ENCODE measurements around the gene MGMT.

Gene MGMT

GRCh38 chr10:129545261-129545660, 78.2 kb downstream of the MGMT start:
- no peak for DNase-seq

- DNase-seq, result no peak
Observed at GRCh38 chr10:129546106-129546505, 79.1 kb downstream of the MGMT start.

GRCh38 chr10:129547608-129548007, 80.6 kb downstream of the MGMT start:
- DNase-seq, result no peak

- no peak for DNase-seq
Observed at GRCh38 chr10:129548600-129548999, 81.6 kb downstream of the MGMT start.

- DNase-seq, result no peak
Observed at GRCh38 chr10:129550076-129550475, 83.0 kb downstream of the MGMT start.

GRCh38 chr10:129550658-129551057, 83.6 kb downstream of the MGMT start:
- DNase-seq, result no peak

- no peak for DNase-seq
Observed at GRCh38 chr10:129552119-129552518, 85.1 kb downstream of the MGMT start.

- no peak for DNase-seq
Observed at GRCh38 chr10:129553928-129554327, 86.9 kb downstream of the MGMT start.

GRCh38 chr10:129556316-129556715, 89.3 kb downstream of the MGMT start:
- DNase-seq, result no peak

GRCh38 chr10:129560361-129560760, 93.3 kb downstream of the MGMT start:
- DNase-seq, result no peak

GRCh38 chr10:129562487-129562886, 95.4 kb downstream of the MGMT start:
- DNase-seq, result no peak

- DNase-seq, result no peak
Observed at GRCh38 chr10:129564923-129565322, 97.9 kb downstream of the MGMT start.

GRCh38 chr10:129568583-129569344, 101.7 kb downstream of the MGMT start:
- DNase-seq, result peak; percentile 39

- DNase-seq, result no peak
Observed at GRCh38 chr10:129570185-129570584, 103.1 kb downstream of the MGMT start.

- no peak for DNase-seq
Observed at GRCh38 chr10:129579228-129579627, 112.2 kb downstream of the MGMT start.

- DNase-seq, result no peak
Observed at GRCh38 chr10:129580010-129580409, 113.0 kb downstream of the MGMT start.

- DNase-seq, result no peak
Observed at GRCh38 chr10:129580901-129581300, 113.9 kb downstream of the MGMT start.

GRCh38 chr10:129581827-129582411, 114.9 kb downstream of the MGMT start:
- no peak for DNase-seq

- no peak for DNase-seq
Observed at GRCh38 chr10:129583831-129584230, 116.8 kb downstream of the MGMT start.

GRCh38 chr10:129586898-129587443, 119.9 kb downstream of the MGMT start:
- DNase-seq, result no peak

- no peak for DNase-seq
Observed at GRCh38 chr10:129589546-129589945, 122.5 kb downstream of the MGMT start.

GRCh38 chr10:129593953-129594352, 126.9 kb downstream of the MGMT start:
- DNase-seq, result no peak

- DNase-seq, result no peak
Observed at GRCh38 chr10:129594811-129595210, 127.8 kb downstream of the MGMT start.

GRCh38 chr10:129598413-129598812, 131.4 kb downstream of the MGMT start:
- no peak for DNase-seq
